HEK293 (cell line): ENCODE data around the gene FOXP4.

Experiments
- ATF2 ChIP-seq: fragments of 450-650 bp; formaldehyde crosslinking; IDR thresholded peaks from 2 replicates; pipeline ENCODE4 v1.5.1; 2016; ENCODE audit warnings: missing biosample characterization, missing genetic modification characterization, low read depth
- HIC1 ChIP-seq: fragments of 450-650 bp; formaldehyde crosslinking; IDR thresholded peaks from 2 replicates; pipeline ENCODE4 v1.5.1; 2016; ENCODE audit warnings: missing biosample characterization, missing genetic modification characterization
- KLF17 ChIP-seq: fragments of 450-650 bp; formaldehyde crosslinking; IDR thresholded peaks from 2 replicates; pipeline ENCODE4 v1.5.1; 2016; ENCODE audit warnings: missing biosample characterization, missing genetic modification characterization
- PBX3 ChIP-seq: sonication (generic); formaldehyde crosslinking; IDR thresholded peaks from 2 replicates; pipeline ENCODE4 v1.8.1; 2022; ENCODE audit warnings: mild to moderate bottlenecking, moderate library complexity, missing genetic modification reagents
- PRDM2 ChIP-seq: fragments of 450-650 bp; formaldehyde crosslinking; IDR thresholded peaks from 2 replicates; pipeline ENCODE4 v1.5.1; 2016; ENCODE audit warnings: missing biosample characterization, missing genetic modification characterization, borderline replicate concordance
- REPIN1 ChIP-seq: fragments of 450-650 bp; formaldehyde crosslinking; IDR thresholded peaks from 2 replicates; pipeline ENCODE4 v1.5.1; 2017; ENCODE audit warnings: missing biosample characterization, missing genetic modification characterization, low read depth
- SP7 ChIP-seq: fragments of 450-650 bp; formaldehyde crosslinking; IDR thresholded peaks from 2 replicates; pipeline ENCODE4 v1.5.1; 2016; ENCODE audit warnings: missing biosample characterization, missing genetic modification characterization
- ZBTB48 ChIP-seq: fragments of 450-650 bp; formaldehyde crosslinking; IDR thresholded peaks from 2 replicates; pipeline ENCODE4 v1.5.1; 2016; ENCODE audit warnings: missing biosample characterization, missing genetic modification characterization
- ZEB2 ChIP-seq: fragments of 450-650 bp; formaldehyde crosslinking; IDR thresholded peaks from 2 replicates; pipeline ENCODE4 v1.5.1; 2016; ENCODE audit warnings: missing biosample characterization, missing genetic modification characterization
- ZFP3 ChIP-seq: fragments of 450-650 bp; formaldehyde crosslinking; IDR thresholded peaks from 2 replicates; pipeline ENCODE4 v1.5.1; 2016; ENCODE audit warnings: low read depth, missing biosample characterization, missing genetic modification characterization
- ZNF138 ChIP-seq: fragments of 450-650 bp; formaldehyde crosslinking; IDR thresholded peaks from 2 replicates; pipeline ENCODE4 v1.5.1; 2016; ENCODE audit warnings: missing biosample characterization, missing genetic modification characterization, borderline replicate concordance
- ZNF146 ChIP-seq: fragments of 450-650 bp; formaldehyde crosslinking; IDR thresholded peaks from 2 replicates; pipeline ENCODE4 v1.5.1; 2016; ENCODE audit warnings: missing biosample characterization, missing genetic modification characterization
- ZNF223 ChIP-seq: fragments of 450-650 bp; formaldehyde crosslinking; IDR thresholded peaks from 2 replicates; pipeline ENCODE4 v1.5.1; 2016; ENCODE audit warnings: missing biosample characterization, missing genetic modification characterization
- ZNF248 ChIP-seq: fragments of 450-650 bp; formaldehyde crosslinking; IDR thresholded peaks from 2 replicates; pipeline ENCODE4 v1.5.1; 2017; ENCODE audit warnings: missing biosample characterization, missing genetic modification characterization
- ZNF280C ChIP-seq: fragments of 450-650 bp; formaldehyde crosslinking; IDR thresholded peaks from 2 replicates; pipeline ENCODE4 v1.5.1; 2016; ENCODE audit warnings: missing biosample characterization, missing genetic modification characterization
- ZNF335 ChIP-seq: fragments of 450-650 bp; formaldehyde crosslinking; conservative IDR thresholded peaks from 2 replicates; pipeline ENCODE4 v1.5.1; 2016; ENCODE audit warnings: missing biosample characterization, missing genetic modification characterization
- ZNF549 ChIP-seq: fragments of 450-650 bp; IDR thresholded peaks from 2 replicates; pipeline ENCODE4 v1.5.1; 2018; ENCODE audit warnings: missing biosample characterization, missing genetic modification characterization, mild to moderate bottlenecking, inconsistent platforms, moderate library complexity
- ZNF560 ChIP-seq: fragments of 450-650 bp; formaldehyde crosslinking; IDR thresholded peaks from 2 replicates; pipeline ENCODE4 v1.5.1; 2017; ENCODE audit warnings: missing biosample characterization, missing genetic modification characterization, borderline replicate concordance
- ZNF561 ChIP-seq: fragments of 450-650 bp; IDR thresholded peaks from 2 replicates; pipeline ENCODE4 v1.5.1; 2018; ENCODE audit warnings: missing biosample characterization, missing genetic modification characterization, borderline replicate concordance
- ZNF600 ChIP-seq: fragments of 450-650 bp; formaldehyde crosslinking; IDR thresholded peaks from 2 replicates; pipeline ENCODE4 v1.5.1; 2016; ENCODE audit warnings: missing biosample characterization, missing genetic modification characterization
- ZNF624 ChIP-seq: fragments of 450-650 bp; formaldehyde crosslinking; IDR thresholded peaks from 2 replicates; pipeline ENCODE4 v1.5.1; 2017; ENCODE audit warnings: missing biosample characterization, missing genetic modification characterization
- ZNF76 ChIP-seq: fragments of 450-650 bp; formaldehyde crosslinking; IDR thresholded peaks from 2 replicates; pipeline ENCODE4; 2016; ENCODE audit warnings: low read depth, missing biosample characterization, missing genetic modification characterization, borderline replicate concordance

FOXP4 gene

GRCh38 chr6:41577356-41578216 lies 31.4 kb downstream of the FOXP4 start (continued):
- TF ChIP-seq HIC1 (tag by site-specific recombination): peak; percentile 83
- no peak for TF ChIP-seq ZNF549 (tag by site-specific recombination)
- no peak for TF ChIP-seq ZNF561 (tag by site-specific recombination)
- TF ChIP-seq ZNF223 (tag by site-specific recombination): no peak
- TF ChIP-seq ZNF560: no peak
- TF ChIP-seq ZNF138: no peak
- TF ChIP-seq SP7 (tag by site-specific recombination): peak; percentile 67; the same call in 1 of the 2 replicates
- no peak for TF ChIP-seq ATF2
- TF ChIP-seq ZNF600 (tag by site-specific recombination): peak; percentile 99
- TF ChIP-seq ZNF280C (tag by site-specific recombination): no peak
- no peak for TF ChIP-seq ZNF624 (tag by site-specific recombination)
- peak; percentile 72 for TF ChIP-seq ZEB2
- TF ChIP-seq ZFP3: no peak
- TF ChIP-seq ZNF146: no peak
- TF ChIP-seq ZNF248 (tag by site-specific recombination): no peak
- no peak for TF ChIP-seq ZNF335
- TF ChIP-seq PRDM2 (tag by site-specific recombination): no peak
- no peak for TF ChIP-seq PBX3
- no peak for TF ChIP-seq ZNF76
- peak; percentile 81; the same call in 1 of the 2 replicates for TF ChIP-seq KLF17 (tag by site-specific recombination)
- TF ChIP-seq ZBTB48 (tag by site-specific recombination): peak; percentile 61
- no peak for TF ChIP-seq REPIN1
